Neutrophil (primary cell): ENCODE measurements around the gene TMEM223.

ENCODE experiments used
- H3K27ac ChIP-seq: fragments of 200-600 bp; sonication (generic); 2 replicates; pipeline ENCODE4 v1.5.1; 2016; ENCODE audit warnings: mild to moderate bottlenecking, moderate library complexity
- H3K27me3 ChIP-seq: fragments of 200-600 bp; sonication (generic); 2 replicates; pipeline ENCODE4 v1.6.0; 2016; ENCODE audit warnings: mild to moderate bottlenecking
- H3K36me3 ChIP-seq: fragments of 200-600 bp; sonication (generic); 2 replicates; pipeline ENCODE4 v1.5.1; 2017
- H3K4me1 ChIP-seq, 2 experiments: fragments of 200-600 bp in 1 of 2; sonication (generic) in 1 of 2; 1 replicate in 1 of 2; 2 replicates in 1 of 2; pipeline versions ENCODE4 v1.5.1 to v1.6.1; 2013 to 2016; ENCODE audit warnings: low read depth in 1 of 2, low read length in 1 of 2, mild to moderate bottlenecking in 1 of 2, moderate library complexity in 1 of 2; ENCODE audit not compliant: control insufficient read depth in 1 of 2, insufficient read depth in 1 of 2
- H3K4me3 ChIP-seq, 2 experiments: fragments of 200-600 bp in 1 of 2; sonication (generic) in 1 of 2; 1 replicate in 1 of 2; 2 replicates in 1 of 2; pipeline ENCODE4 v1.5.1; 2013 to 2016; ENCODE audit warnings: low read depth in 1 of 2, low read length in 1 of 2, mild to moderate bottlenecking in 1 of 2, moderate library complexity in 1 of 2
- H3K9me3 ChIP-seq: fragments of 200-600 bp; sonication (generic); 2 replicates; pipeline ENCODE4 v1.5.1; 2016
- TF ChIP-seq, protein P1 (sequence below): fragments of 200-600 bp; sonication (generic); IDR thresholded peaks from 2 replicates; pipeline ENCODE4 v1.5.1; 2016; ENCODE audit warnings: antibody characterized with exemption

TMEM223 gene

DNA sequence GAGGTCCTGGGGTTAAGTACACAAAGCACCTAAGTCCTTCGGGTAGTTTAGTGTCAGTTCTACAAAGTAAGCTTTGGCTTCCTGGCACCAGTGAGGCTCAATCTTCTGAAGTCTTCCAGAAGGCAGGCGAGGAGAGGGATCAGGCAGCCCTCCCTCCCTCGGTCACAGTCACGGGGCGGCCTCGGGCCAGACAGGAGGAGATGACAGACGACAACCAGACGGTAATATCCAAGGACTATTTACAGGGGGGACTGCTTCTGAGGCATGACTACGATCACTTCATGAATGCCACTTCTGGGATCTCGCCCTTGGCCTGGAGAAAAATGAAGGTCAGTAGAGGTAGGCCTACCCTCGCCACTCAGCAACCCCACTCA, 383 bp upstream of the TMEM223 start:
- TF ChIP-seq, protein P1, sequence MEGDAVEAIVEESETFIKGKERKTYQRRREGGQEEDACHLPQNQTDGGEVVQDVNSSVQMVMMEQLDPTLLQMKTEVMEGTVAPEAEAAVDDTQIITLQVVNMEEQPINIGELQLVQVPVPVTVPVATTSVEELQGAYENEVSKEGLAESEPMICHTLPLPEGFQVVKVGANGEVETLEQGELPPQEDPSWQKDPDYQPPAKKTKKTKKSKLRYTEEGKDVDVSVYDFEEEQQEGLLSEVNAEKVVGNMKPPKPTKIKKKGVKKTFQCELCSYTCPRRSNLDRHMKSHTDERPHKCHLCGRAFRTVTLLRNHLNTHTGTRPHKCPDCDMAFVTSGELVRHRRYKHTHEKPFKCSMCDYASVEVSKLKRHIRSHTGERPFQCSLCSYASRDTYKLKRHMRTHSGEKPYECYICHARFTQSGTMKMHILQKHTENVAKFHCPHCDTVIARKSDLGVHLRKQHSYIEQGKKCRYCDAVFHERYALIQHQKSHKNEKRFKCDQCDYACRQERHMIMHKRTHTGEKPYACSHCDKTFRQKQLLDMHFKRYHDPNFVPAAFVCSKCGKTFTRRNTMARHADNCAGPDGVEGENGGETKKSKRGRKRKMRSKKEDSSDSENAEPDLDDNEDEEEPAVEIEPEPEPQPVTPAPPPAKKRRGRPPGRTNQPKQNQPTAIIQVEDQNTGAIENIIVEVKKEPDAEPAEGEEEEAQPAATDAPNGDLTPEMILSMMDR, result no peak
- H3K4me1 ChIP-seq, result peaks cover 38 to 44% of the 10 kb centered on the region in 2 experiments
- peak overlapping the region; percentile 79 for H3K27ac ChIP-seq
- no peaks in the 10 kb centered on the region for H3K27me3 ChIP-seq
- H3K9me3 ChIP-seq, result no peaks in the 10 kb centered on the region
- H3K4me3 ChIP-seq, result peak overlapping the region; percentile 67 to 71
- H3K36me3 ChIP-seq, result peaks cover 65% of the 10 kb centered on the region

DNA sequence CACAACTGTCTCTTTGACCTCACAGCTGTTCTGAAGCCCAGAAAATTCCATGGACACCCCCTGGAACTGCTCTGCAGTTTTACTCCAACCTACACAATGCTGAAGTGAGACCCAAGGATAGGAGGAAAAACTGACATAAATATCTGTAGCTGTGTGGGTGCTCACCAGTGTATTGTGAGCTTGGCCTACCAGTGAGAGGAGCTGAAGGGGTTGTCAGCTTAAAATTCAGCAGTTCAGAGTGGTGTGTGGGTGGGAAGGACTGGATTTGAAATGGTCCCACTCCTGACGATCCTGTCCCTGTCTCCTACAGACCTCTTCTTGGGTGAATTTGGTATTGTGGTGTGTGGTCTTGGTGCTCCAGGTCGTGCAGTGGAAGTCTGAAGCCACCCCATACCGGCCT, 2.2 kb downstream of the TMEM223 start:
- Histone ChIP-seq H3K36me3 (peaks cover 38% of the 10 kb centered on the region), H3K9me3 (no peaks in the 10 kb centered on the region), H3K4me3 (no peak overlapping the region), H3K27ac (peak overlapping the region; percentile 33), H3K27me3 (no peaks in the 10 kb centered on the region), H3K4me1 (peaks cover 46 to 52% of the 10 kb centered on the region in 2 experiments)
- TF ChIP-seq, protein P1, result no peak

DNA sequence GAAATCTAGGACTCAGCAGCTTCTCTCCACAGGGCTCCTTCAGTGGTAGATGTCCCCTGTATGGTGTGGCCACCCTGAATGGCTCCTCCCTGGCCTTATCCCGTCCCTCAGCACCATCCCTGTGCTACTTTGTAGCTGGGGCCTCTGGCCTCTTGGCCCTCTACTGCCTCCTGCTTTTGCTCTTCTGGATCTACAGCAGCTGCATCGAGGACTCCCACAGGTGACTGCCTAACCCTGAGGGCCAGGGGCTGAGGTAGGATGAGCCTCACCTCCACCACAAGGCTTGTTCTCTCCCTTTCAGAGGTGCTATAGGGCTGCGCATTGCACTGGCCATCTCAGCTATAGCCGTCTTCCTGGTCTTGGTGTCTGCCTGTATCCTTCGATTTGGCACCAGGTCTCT, 2.8 kb downstream of the TMEM223 start:
- H3K4me1 ChIP-seq, result peaks cover 46 to 52% of the 10 kb centered on the region in 2 experiments
- TF ChIP-seq, protein P1, result no peak
- no peak overlapping the region for H3K4me3 ChIP-seq
- H3K27ac ChIP-seq, result peak overlapping the region; percentile 33
- H3K27me3 ChIP-seq, result no peaks in the 10 kb centered on the region
- H3K9me3 ChIP-seq, result no peaks in the 10 kb centered on the region
- H3K36me3 ChIP-seq, result peaks cover 33% of the 10 kb centered on the region

DNA sequence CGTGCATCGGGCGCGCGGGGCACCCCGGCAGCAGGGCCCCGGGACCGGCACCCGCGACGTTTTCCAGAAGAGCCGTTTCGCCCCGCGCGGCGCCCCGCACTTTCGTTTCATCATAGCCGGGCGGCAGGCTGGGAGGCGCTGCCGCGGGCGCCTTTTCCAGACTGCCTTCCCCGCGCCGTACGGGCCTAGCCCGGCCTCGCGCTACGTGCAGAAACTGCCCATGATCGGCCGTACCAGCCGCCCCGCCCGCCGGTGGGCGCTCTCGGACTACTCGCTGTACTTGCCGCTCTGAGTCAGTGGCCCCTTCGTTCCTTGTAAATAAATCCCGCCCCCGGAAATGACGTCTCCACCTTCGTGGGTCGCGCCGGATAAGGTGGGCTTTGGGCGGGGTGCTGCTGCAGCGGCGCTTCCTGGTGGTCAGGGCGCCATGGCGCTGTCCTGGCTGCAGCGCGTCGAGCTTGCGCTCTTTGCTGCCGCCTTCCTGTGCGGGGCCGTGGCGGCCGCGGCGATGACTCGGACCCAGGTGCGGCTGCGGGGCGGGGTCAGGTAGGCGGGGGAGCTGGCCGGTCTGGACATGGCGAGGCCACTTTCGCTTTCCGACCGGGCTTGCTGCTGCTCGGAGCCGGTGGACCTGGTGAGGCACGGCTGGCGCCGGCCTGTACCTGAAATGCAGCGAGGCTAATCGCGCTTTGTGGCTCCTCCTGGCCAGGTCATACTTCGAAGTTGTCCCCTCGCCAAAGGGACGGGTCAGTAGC, 4.6 kb downstream of the TMEM223 start, which contains the start of gene TMEM179B:
Gene TMEM179B, plus strand, starts transcription at position 398 of the 755 bp plus-strand sequence. Its CDS starts 30 bp downstream, at position 428.
- Histone ChIP-seq H3K27me3 (no peaks in the 10 kb centered on the region), H3K36me3 (peaks cover 16% of the 10 kb centered on the region), H3K27ac (peak within 1 kb of the TSS; percentile 91), H3K9me3 (no peaks in the 10 kb centered on the region), H3K4me1 (peaks cover 42 to 49% of the 10 kb centered on the region in 2 experiments), H3K4me3 (peak within 1 kb of the TSS; percentile 86 to 90)
- TF ChIP-seq, protein P1, result peak; percentile 67

DNA sequence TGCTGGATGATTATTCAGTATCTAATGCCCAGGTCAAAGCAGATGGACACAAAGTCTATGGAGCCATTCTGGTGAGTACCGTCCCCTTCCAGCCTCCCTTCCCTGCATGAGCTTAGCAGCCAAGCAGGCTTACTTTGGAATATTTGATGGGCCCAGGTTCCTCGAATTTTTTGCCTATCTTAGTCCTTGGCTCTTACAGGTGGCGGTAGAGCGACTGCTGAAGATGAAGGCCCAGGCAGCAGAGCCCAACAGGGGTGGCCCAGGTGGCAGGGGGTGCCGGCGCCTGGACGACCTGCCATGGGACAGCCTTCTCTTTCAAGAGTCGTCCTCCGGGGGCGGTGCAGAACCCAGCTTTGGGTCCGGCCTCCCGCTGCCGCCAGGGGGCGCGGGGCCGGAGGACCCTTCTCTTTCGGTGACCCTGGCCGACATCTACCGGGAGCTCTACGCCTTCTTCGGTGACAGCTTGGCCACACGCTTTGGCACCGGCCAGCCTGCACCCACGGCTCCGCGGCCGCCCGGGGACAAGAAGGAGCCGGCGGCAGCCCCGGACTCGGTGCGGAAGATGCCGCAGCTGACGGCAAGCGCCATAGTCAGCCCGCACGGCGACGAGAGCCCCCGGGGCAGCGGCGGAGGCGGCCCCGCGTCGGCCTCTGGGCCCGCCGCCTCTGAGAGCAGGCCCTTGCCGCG, 5.3 kb downstream of the TMEM223 start:
- TF ChIP-seq, protein P1, result peak; percentile 96
- H3K4me3 ChIP-seq, result peak overlapping the region; percentile 86 to 90
- peak overlapping the region; percentile 91 for H3K27ac ChIP-seq
- H3K9me3 ChIP-seq, result no peaks in the 10 kb centered on the region
- H3K4me1 ChIP-seq, result peaks cover 34 to 42% of the 10 kb centered on the region in 2 experiments
- H3K36me3 ChIP-seq, result peaks cover 13% of the 10 kb centered on the region
- no peaks in the 10 kb centered on the region for H3K27me3 ChIP-seq
